Activated effector memory CD4-positive, alpha-beta T cell treated with anti-CD3 and anti-CD28 coated beads, Interleukin-2, amount 50 U/mL, for 16 hours (primary cell): Measurements from ENCODE around the gene MICU2.

Experiments
- DNase-seq: peaks from one replicate; pipeline ENCODE4 v3.0.0-alpha.2; 2020

MICU2 gene

GRCh38 chr13:21476893-21477472 is 127.0 kb downstream of the MICU2 start:
- peak; percentile 91 for DNase-seq

- no peak for DNase-seq
Observed at GRCh38 chr13:21475115-21475514, 128.9 kb downstream of the MICU2 start.

- no peak for DNase-seq
Observed at GRCh38 chr13:21470785-21471184, 133.2 kb downstream of the MICU2 start.

GRCh38 chr13:21466527-21466926 is 137.4 kb downstream of the MICU2 start:
- no peak for DNase-seq

- DNase-seq = no peak
Observed at GRCh38 chr13:21465710-21466160, 138.2 kb downstream of the MICU2 start.

- no peak for DNase-seq
Observed at GRCh38 chr13:21463424-21463823, 140.5 kb downstream of the MICU2 start.

GRCh38 chr13:21461131-21461530 is 142.8 kb downstream of the MICU2 start:
- no peak for DNase-seq

GRCh38 chr13:21458813-21459701 is 144.9 kb downstream of the MICU2 start, which contains the start of gene ZDHHC20:
ZDHHC20 (minus strand) TSS chr13:21459303; CDS start chr13:21459171, 132 bp downstream.
- DNase-seq = peak; percentile 97

GRCh38 chr13:21458451-21458812 is 145.5 kb downstream of the MICU2 start:
- peak; percentile 82 for DNase-seq

GRCh38 chr13:21453387-21454081 is 150.4 kb downstream of the MICU2 start:
- no peak for DNase-seq

- DNase-seq = no peak
Observed at GRCh38 chr13:21450936-21451335, 153.0 kb downstream of the MICU2 start.

- no peak for DNase-seq
Observed at GRCh38 chr13:21446656-21447055, 157.3 kb downstream of the MICU2 start.

- DNase-seq = no peak
Observed at GRCh38 chr13:21445759-21446158, 158.2 kb downstream of the MICU2 start.

- no peak for DNase-seq
Observed at GRCh38 chr13:21443171-21443570, 160.8 kb downstream of the MICU2 start.
